Transverse colon (tissue), 4 donors: Measurements from ENCODE around the gene PPP3CA.

Experiments
- EP300 ChIP-seq: sonication (generic); formaldehyde crosslinking; IDR thresholded peaks from one replicate; pipeline ENCODE4 v1.6.1; 2017; ENCODE audit warnings: antibody characterized with exemption, low read depth
- POLR2A ChIP-seq: fragments of 450-650 bp; IDR thresholded peaks from one replicate; pipeline ENCODE4 v1.6.1; 2016; ENCODE audit warnings: antibody characterized with exemption, mild to moderate bottlenecking, moderate library complexity
- POLR2AphosphoS5 ChIP-seq, 3 donors: sonication (generic); formaldehyde crosslinking; IDR thresholded peaks; one replicate each; pipeline ENCODE4 v1.6.1; 2016; ENCODE audit warnings: antibody characterized with exemption in 3 of 3
- TF ChIP-seq, protein P1 (sequence below), 5 experiments: fragments of 200-600 bp in 3 of 5; fragments of 450-650 bp in 2 of 5; sonication (generic) in 3 of 5; IDR thresholded peaks; 1 replicate in 2 of 5; 2 replicates in 3 of 5; pipeline ENCODE4 v1.5.1; 2016 to 2017; ENCODE audit warnings: antibody characterized with exemption in 5 of 5, inconsistent platforms in 3 of 5, mild to moderate bottlenecking in 2 of 5, moderate library complexity in 1 of 5

DNA sequence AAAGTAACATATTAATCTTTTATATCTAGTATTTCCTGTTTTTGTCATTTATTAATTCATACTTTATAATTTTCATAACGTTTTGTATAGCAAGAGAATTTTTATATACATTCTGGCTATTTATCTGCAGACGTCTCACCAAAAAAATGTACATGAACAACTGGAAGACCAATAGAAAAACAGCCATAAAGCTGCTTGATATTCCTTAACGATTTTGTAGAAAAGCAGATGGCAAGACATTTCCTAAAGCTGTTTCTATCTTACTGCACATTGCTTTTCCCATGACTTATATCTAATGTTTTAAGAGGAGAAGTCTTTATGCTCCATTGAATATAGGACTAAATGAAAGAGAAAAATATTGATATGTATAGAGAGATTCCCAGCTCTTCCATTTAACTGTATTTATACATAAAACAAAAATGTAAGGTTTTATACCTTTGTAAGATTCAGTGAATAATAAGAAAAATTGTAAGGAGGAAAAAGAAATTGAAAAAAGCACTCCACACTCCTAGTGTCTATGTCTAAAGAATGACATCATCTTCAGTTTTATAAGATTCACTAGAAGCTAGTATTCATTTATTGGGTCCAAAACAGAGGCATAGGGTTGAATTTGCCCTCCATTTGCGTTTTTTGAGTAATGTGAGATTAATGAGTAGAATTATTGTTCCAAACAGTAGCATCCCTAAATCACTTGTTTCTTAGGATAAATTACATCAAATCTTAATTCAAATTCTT is 248.5 kb downstream of the PPP3CA start:
- TF ChIP-seq, protein P1, sequence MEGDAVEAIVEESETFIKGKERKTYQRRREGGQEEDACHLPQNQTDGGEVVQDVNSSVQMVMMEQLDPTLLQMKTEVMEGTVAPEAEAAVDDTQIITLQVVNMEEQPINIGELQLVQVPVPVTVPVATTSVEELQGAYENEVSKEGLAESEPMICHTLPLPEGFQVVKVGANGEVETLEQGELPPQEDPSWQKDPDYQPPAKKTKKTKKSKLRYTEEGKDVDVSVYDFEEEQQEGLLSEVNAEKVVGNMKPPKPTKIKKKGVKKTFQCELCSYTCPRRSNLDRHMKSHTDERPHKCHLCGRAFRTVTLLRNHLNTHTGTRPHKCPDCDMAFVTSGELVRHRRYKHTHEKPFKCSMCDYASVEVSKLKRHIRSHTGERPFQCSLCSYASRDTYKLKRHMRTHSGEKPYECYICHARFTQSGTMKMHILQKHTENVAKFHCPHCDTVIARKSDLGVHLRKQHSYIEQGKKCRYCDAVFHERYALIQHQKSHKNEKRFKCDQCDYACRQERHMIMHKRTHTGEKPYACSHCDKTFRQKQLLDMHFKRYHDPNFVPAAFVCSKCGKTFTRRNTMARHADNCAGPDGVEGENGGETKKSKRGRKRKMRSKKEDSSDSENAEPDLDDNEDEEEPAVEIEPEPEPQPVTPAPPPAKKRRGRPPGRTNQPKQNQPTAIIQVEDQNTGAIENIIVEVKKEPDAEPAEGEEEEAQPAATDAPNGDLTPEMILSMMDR (IDR thresholded peaks at IDR 0.05), result no peak
- TF ChIP-seq EP300 (no peak), POLR2A (no peak), POLR2AphosphoS5 (IDR thresholded peaks at IDR 0.05) (no peak)
